ENCODE results near the gene GMDS. TPM values are rescaled to one million over a fixed set of nuclear protein-coding genes. Genes with fewer than 3 reads are reported as not detected.

The GMDS gene
- total and polyA plus RNA-seq, 11 donors, result 4.5 to 10.7 (median 7.0) TPM

DNA sequence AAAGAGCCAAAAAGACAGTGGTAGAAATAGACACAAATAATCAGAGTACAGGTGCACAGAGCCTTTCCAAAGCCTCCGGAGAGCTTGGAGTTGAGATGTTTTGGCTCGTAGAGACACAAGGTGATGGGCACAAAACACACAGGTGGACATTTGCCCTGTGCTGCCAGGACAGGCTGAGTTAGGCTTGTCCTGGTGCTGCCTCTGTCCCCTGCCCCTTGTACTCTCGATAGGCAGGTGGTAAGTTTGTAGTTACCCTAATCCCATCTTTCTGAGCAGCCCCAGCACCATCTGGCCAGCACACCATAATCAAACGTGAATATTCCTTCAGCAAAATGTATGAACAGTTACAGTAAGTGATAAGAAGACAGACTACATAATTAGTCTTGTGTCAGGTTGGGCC is 540.2 kb downstream of the GMDS start:
- Histone ChIP-seq H3K4me1 (peaks cover 0 to 22% (median 0%) of the 10 kb centered on the region in 12 donors), H3K4me3 (no peak overlapping the region), H3K9me3 (no peaks in the 10 kb centered on the region), H3K36me3 (no peaks in the 10 kb centered on the region), H3K27ac (no peak overlapping the region), H3K27me3 (no peaks in the 10 kb centered on the region)
- no peak for ATAC-seq
- no peak for DNase-seq
- whole genome bisulfite sequencing, 4 donors, result 90 to 96% (median 91%) methylated on average over 4 of the region's 4 CpGs
- intact Hi-C loops (cut with DNase I), result no loop called here
- no peak for TF ChIP-seq POLR2A (IDR thresholded peaks at IDR 0.05)
- TF ChIP-seq, protein P1, sequence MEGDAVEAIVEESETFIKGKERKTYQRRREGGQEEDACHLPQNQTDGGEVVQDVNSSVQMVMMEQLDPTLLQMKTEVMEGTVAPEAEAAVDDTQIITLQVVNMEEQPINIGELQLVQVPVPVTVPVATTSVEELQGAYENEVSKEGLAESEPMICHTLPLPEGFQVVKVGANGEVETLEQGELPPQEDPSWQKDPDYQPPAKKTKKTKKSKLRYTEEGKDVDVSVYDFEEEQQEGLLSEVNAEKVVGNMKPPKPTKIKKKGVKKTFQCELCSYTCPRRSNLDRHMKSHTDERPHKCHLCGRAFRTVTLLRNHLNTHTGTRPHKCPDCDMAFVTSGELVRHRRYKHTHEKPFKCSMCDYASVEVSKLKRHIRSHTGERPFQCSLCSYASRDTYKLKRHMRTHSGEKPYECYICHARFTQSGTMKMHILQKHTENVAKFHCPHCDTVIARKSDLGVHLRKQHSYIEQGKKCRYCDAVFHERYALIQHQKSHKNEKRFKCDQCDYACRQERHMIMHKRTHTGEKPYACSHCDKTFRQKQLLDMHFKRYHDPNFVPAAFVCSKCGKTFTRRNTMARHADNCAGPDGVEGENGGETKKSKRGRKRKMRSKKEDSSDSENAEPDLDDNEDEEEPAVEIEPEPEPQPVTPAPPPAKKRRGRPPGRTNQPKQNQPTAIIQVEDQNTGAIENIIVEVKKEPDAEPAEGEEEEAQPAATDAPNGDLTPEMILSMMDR (IDR thresholded peaks at IDR 0.05), result no peak

DNA sequence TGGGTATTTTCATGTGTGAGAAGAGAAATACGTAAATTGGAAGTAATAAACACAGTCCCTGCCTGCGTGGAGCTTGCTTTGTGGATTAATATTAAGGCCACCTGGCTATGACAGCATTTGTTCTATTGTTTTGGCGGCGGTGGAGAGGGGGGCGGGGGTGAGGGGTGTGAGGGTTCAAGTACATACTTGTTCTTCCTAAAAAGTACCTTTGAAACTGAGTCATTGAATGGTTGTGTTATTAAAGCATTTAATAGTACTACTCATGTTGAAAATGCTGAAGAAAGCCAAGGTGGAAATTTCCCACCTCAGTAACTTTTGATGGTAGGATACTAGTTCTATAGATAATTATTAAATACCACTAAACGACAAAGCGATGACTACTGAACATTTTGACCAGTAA is 540.7 kb downstream of the GMDS start:
- no peaks in the 10 kb centered on the region for H3K9me3 ChIP-seq
- intact Hi-C loops (cut with DNase I), result no loop called here
- DNase-seq, result no peak

DNA sequence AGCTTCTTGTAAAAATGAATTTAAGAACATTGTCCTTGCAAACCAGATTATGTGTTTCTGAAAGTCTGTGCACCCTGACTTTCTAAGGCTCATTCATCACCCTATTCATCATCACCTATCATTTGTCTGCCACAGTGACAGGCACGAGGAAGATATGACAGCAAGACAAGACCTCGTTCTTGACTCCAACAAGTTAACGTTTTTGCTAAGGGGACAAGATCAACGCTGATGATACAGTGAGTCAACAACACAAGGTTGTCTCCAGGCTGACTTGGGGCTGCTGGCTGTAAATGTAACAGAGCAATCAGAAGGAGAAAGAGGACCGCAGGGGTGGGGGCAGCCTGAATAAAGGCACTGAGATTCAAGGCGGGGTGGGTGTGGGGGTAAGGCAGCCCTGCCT is 541.5 kb downstream of the GMDS start:
- H3K27me3 ChIP-seq, result no peaks in the 10 kb centered on the region
- intact Hi-C loops (cut with DNase I), result no loop called here
- no peak for TF ChIP-seq POLR2A (IDR thresholded peaks at IDR 0.05)
- TF ChIP-seq, protein P1 (IDR thresholded peaks at IDR 0.05), result no peak
- DNase-seq (no peak), ATAC-seq (no peak)
- no peaks in the 10 kb centered on the region for H3K9me3 ChIP-seq
- 68 to 72% (median 71%) methylated on average over 6 of the region's 6 CpGs for WGBS, 4 donors
- H3K4me3 ChIP-seq, result no peak overlapping the region
- no peaks in the 10 kb centered on the region for H3K36me3 ChIP-seq
- peaks cover 0 to 17% (median 0%) of the 10 kb centered on the region in 12 donors for H3K4me1 ChIP-seq
- no peak overlapping the region for H3K27ac ChIP-seq

More for the DNA sequence above, 540.7 kb downstream of the GMDS start:
- Histone ChIP-seq H3K27ac (no peak overlapping the region), H3K4me1 (peaks cover 0 to 22% (median 0%) of the 10 kb centered on the region in 12 donors), H3K4me3 (no peak overlapping the region), H3K36me3 (no peaks in the 10 kb centered on the region), H3K27me3 (no peaks in the 10 kb centered on the region)
- 76 to 89% (median 86%) methylated on average over 7 of the region's 7 CpGs for WGBS, 4 donors
- no peak for ATAC-seq
- TF ChIP-seq POLR2A (IDR thresholded peaks at IDR 0.05), result no peak
- TF ChIP-seq, protein P1 (IDR thresholded peaks at IDR 0.05), result no peak

GRCh38 chr6:1703091-1703855 is 542.1 kb downstream of the GMDS start:
- 86 to 93% (median 90%) methylated on average over 9 of the region's 9 CpGs for WGBS, 4 donors
- intact Hi-C loops (cut with DNase I), result no loop called here
- no peaks in the 10 kb centered on the region for H3K9me3 ChIP-seq
- H3K27me3 ChIP-seq, result no peaks in the 10 kb centered on the region
- H3K4me1 ChIP-seq, result peaks cover 0 to 13% (median 0%) of the 10 kb centered on the region in 12 donors
- no peak for DNase-seq
- no peak for ATAC-seq
- no peaks in the 10 kb centered on the region for H3K36me3 ChIP-seq
- H3K4me3 ChIP-seq, result no peak overlapping the region
- H3K27ac ChIP-seq, result no peak overlapping the region
- TF ChIP-seq POLR2A (IDR thresholded peaks at IDR 0.05), result no peak
- TF ChIP-seq, protein P1 (IDR thresholded peaks at IDR 0.05), result no peak

All from heart left ventricle (tissue), 16 donors.